A673 (cell line): Measurements from ENCODE around the gene GRK6. TPM values are rescaled to one million over a fixed set of nuclear protein-coding genes. Genes with fewer than 3 reads are reported as not detected.

Source experiments
- BruUV-seq: library from RNA; stranded (reverse); fragments of 400-500 nt; replicated peaks from 2 replicates; lab custom pipeline; 2021; lab: Mats Ljungman, UMichigan
- CTCF ChIA-PET: fragments of 300-600 bp; sonication (Branson Sonifier 250); formaldehyde crosslinking; loops from one replicate; lab custom pipeline; 2022; ENCODE audit warnings: antibody characterized with exemption; lab: Charles Lee
- POLR2A ChIA-PET: fragments of 300-600 bp; sonication (Branson Sonifier 250); formaldehyde crosslinking; loops from one replicate; lab custom pipeline; 2022; ENCODE audit warnings: antibody characterized with exemption; ENCODE audit not compliant: low non-redundant PET; lab: Charles Lee
- DNase-seq: peaks from one replicate; pipeline ENCODE4 v3.0.0-alpha.2; 2015; ENCODE audit warnings: low spot score
- H3K27ac ChIP-seq: fragments of 200-600 bp; sonication (generic); 2 replicates; pipeline ENCODE4 v1.5.1; 2016; ENCODE audit warnings: mixed run types, low read depth, mild to moderate bottlenecking, mixed read lengths, antibody characterized with exemption, low read length; ENCODE audit not compliant: poor library complexity, severe bottlenecking
- H3K27me3 ChIP-seq: fragments of 200-600 bp; sonication (generic); replicated peaks from 2 replicates; pipeline ENCODE4 v1.6.1; 2017; ENCODE audit warnings: mixed run types, low read depth, mild to moderate bottlenecking, mixed read lengths, antibody characterized with exemption, low read length; ENCODE audit not compliant: insufficient read depth, poor library complexity
- H3K36me3 ChIP-seq: fragments of 200-600 bp; sonication (generic); 2 replicates; pipeline ENCODE4 v1.6.1; 2016; ENCODE audit warnings: mixed run types, mild to moderate bottlenecking, mixed read lengths, antibody characterized with exemption, low read length; ENCODE audit not compliant: insufficient read depth, poor library complexity, severe bottlenecking
- H3K4me1 ChIP-seq: fragments of 200-600 bp; sonication (generic); 2 replicates; pipeline ENCODE4 v1.6.1; 2017; ENCODE audit warnings: mixed run types, mild to moderate bottlenecking, mixed read lengths, antibody characterized with exemption, low read length; ENCODE audit not compliant: insufficient read depth, poor library complexity, severe bottlenecking
- H3K4me3 ChIP-seq: fragments of 200-600 bp; sonication (generic); 2 replicates; pipeline ENCODE4 v1.5.1; 2016; ENCODE audit warnings: low read depth, mixed run types, mild to moderate bottlenecking, mixed read lengths, low read length; ENCODE audit not compliant: poor library complexity, severe bottlenecking
- H3K9me3 ChIP-seq: fragments of 200-600 bp; sonication (generic); 2 replicates; pipeline ENCODE4 v1.6.1; 2016; ENCODE audit warnings: mixed run types, low read depth, mild to moderate bottlenecking, mixed read lengths, antibody characterized with exemption, low read length; ENCODE audit not compliant: poor library complexity, severe bottlenecking
- EZH2 ChIP-seq: fragments of 200-600 bp; sonication (generic); IDR thresholded peaks from 2 replicates; pipeline ENCODE4 v1.6.1; 2017; ENCODE audit warnings: borderline replicate concordance, low read depth, mild to moderate bottlenecking, mixed read lengths, antibody characterized with exemption, low read length; ENCODE audit not compliant: poor library complexity, severe bottlenecking
- intact Hi-C: fragments of 100-400 bp; cut with micrococcal nuclease; formaldehyde crosslinking; loops from one replicate; pipeline ENCODE4 v1.10.0; 2022; ENCODE audit not compliant: unreplicated experiment
- total RNA-seq: library from RNA; stranded (reverse); gene quantifications from 2 replicates; pipeline ENCODE4 v1.2.3, GENCODE V29; 2021
- TF ChIP-seq, protein P1 (sequence below): fragments of 300-800, 200-600 bp; sonication (generic); conservative IDR thresholded peaks from 2 replicates; pipeline ENCODE4 v1.5.1; 2017; ENCODE audit warnings: low read depth, mild to moderate bottlenecking, antibody characterized with exemption, low read length, moderate library complexity, mixed read lengths

Gene GRK6
- total RNA-seq, 1 experiment from 2014 or later: 32.1 TPM

DNA sequence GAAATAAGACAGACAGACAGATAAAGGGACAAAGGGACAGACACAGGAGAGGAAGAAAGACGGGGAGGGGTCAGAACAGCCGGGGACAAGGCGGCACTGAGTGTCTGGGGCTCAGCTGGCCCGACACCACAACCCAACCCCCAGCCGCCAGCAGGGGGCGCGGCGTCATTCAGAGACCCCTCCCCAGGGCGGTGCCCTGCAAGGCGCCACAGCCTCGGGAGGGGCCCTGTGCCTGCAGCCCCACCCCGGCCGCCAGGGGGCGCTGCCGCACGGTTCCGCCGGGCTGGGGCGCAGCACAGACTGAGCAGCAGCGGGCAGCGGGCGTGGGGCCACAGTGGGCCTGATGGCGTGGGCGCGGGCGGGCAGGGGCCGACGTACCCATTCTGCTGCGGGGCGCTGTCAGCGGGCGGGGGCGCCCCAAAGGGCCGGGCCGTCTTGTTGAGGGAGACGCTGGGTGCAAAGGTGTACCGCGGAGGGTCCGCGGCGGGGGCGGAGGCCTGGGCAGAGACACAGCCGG, 65.0 kb downstream of the GRK6 start:
- Histone ChIP-seq H3K4me3 (peak overlapping the region; percentile 11), H3K36me3 (peaks cover 20% of the 10 kb centered on the region), H3K27ac (peak overlapping the region; percentile 68), H3K9me3 (no peaks in the 10 kb centered on the region), H3K27me3 (no peaks in the 10 kb centered on the region), H3K4me1 (peaks cover 53% of the 10 kb centered on the region)
- ChIA-PET CTCF (interaction anchor here (0.6 kb wide), 1 partner anchor 25 kb away, joined by 3 read pairs; the partner anchor contains the start of gene DDX41), POLR2A (no interaction called here)
- no TSS peak for BruUV-seq
- DNase-seq: peak; percentile 91
- TF ChIP-seq, protein P1, sequence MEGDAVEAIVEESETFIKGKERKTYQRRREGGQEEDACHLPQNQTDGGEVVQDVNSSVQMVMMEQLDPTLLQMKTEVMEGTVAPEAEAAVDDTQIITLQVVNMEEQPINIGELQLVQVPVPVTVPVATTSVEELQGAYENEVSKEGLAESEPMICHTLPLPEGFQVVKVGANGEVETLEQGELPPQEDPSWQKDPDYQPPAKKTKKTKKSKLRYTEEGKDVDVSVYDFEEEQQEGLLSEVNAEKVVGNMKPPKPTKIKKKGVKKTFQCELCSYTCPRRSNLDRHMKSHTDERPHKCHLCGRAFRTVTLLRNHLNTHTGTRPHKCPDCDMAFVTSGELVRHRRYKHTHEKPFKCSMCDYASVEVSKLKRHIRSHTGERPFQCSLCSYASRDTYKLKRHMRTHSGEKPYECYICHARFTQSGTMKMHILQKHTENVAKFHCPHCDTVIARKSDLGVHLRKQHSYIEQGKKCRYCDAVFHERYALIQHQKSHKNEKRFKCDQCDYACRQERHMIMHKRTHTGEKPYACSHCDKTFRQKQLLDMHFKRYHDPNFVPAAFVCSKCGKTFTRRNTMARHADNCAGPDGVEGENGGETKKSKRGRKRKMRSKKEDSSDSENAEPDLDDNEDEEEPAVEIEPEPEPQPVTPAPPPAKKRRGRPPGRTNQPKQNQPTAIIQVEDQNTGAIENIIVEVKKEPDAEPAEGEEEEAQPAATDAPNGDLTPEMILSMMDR: peak; percentile 83
- TF ChIP-seq EZH2: no peak
- intact Hi-C loops: no loop called here

DNA sequence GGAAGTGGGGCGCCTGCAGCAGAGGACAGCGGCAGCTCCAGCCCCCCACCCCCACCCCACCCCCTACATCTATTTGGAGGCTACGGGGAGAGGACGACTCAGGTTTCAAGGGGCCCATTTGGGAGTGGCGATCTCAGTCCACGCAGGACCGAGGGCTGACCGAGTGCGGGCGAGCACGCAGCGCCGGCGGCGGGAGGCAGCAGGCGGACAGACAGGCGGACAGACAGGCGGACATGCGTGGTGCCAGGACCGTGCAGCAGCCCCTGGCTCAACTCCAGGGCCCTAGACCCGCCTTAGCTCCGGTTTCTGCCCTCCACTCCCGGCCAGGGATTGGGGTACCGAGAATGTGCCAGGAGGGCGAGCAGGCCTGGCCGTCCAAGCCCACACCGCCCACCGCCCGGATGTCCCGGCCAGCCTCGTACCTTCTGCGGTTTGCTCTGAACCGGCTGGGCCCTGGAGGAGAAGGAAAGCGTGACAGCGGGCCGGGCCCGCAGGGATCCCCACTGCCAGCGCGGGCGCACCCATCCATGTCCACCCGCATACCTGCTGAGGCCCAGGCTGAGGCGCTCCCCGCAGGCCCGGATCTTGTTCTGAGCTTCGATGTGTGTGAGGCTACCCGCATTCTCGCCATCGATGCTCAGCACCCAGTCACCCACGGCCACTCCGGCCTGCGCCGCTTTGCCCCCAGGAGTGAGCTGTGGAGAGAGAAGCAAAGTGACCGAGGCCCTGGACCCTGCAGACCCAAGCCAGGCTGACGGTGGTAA, 65.7 kb downstream of the GRK6 start:
- BruUV-seq: no TSS peak
- intact Hi-C loops: no loop called here
- H3K27ac ChIP-seq: no peak overlapping the region
- peaks cover 54% of the 10 kb centered on the region for H3K4me1 ChIP-seq
- H3K9me3 ChIP-seq: no peaks in the 10 kb centered on the region
- ChIA-PET CTCF (interaction anchor here (0.8 kb wide), 1 partner anchor 37 kb away, joined by 3 read pairs; no protein-coding TSS in a partner anchor), POLR2A (interaction anchor here (0.6 kb wide), 1 partner anchor 12 kb away, joined by 3 read pairs; no protein-coding TSS in a partner anchor)
- H3K27me3 ChIP-seq: no peaks in the 10 kb centered on the region
- H3K36me3 ChIP-seq: peaks cover 18% of the 10 kb centered on the region
- DNase-seq: no peak
- no peak overlapping the region for H3K4me3 ChIP-seq
- TF ChIP-seq, protein P1: no peak
- no peak for TF ChIP-seq EZH2

Other genes starting within 250 kb of the GRK6 start
- gene RAB24, start 123.0 kb upstream of the GRK6 start, total RNA-seq: 16.0 and 19.2 TPM in 2 replicates
- gene PRELID1, start 122.9 kb upstream of the GRK6 start, total RNA-seq: 169 and 194 TPM in 2 replicates
- 15.1 and 19.4 TPM in 2 replicates for gene MXD3, start 114.8 kb upstream of the GRK6 start, total RNA-seq
- gene LMAN2, start 75.0 kb upstream of the GRK6 start, total RNA-seq: 97.7 and 98.4 TPM in 2 replicates
- 3.1 and 6.5 TPM in 2 replicates for gene RGS14, start 68.8 kb upstream of the GRK6 start, total RNA-seq
- gene SLC34A1, start 42.2 kb upstream of the GRK6 start, total RNA-seq: not detected in 2 replicates
- gene PFN3, start 26.0 kb upstream of the GRK6 start, total RNA-seq: not detected in 2 replicates
- 0.81 TPM in 1 of 2 replicates, not detected in the other for gene F12, start 17.1 kb upstream of the GRK6 start, total RNA-seq
- 3.0 and 5.3 TPM in 2 replicates for gene PRR7, start 20.1 kb downstream of the GRK6 start, total RNA-seq
- gene DBN1, start 47.0 kb downstream of the GRK6 start, total RNA-seq: 271 and 286 TPM in 2 replicates
- 116 and 132 TPM in 2 replicates for gene PDLIM7, start 70.9 kb downstream of the GRK6 start, total RNA-seq
- gene DOK3, start 83.2 kb downstream of the GRK6 start, total RNA-seq: 13.1 and 15.0 TPM in 2 replicates
- 82.3 and 87.7 TPM in 2 replicates for gene DDX41, start 90.3 kb downstream of the GRK6 start, total RNA-seq
- gene FAM193B, start 127.9 kb downstream of the GRK6 start, total RNA-seq: 43.8 and 53.5 TPM in 2 replicates
- gene TMED9, start 165.5 kb downstream of the GRK6 start, total RNA-seq: 88.6 and 90.1 TPM in 2 replicates
- 15.0 and 17.3 TPM in 2 replicates for gene B4GALT7, start 173.5 kb downstream of the GRK6 start, total RNA-seq